OCI-LY3 (cell line): ENCODE measurements around the gene CMKLR1.

ENCODE experiments used
- CTCF ChIP-seq: fragments of 200-600, 300-600 bp; sonication (generic); IDR thresholded peaks from 2 replicates; pipeline ENCODE4 v1.5.1; 2014; ENCODE audit warnings: antibody characterized with exemption, low read length, low read depth
- EZH2phosphoT487 ChIP-seq: fragments of 200-600 bp; shearing (Covaris generic); IDR thresholded peaks from 2 replicates; pipeline ENCODE4 v1.6.1; 2018; ENCODE audit warnings: antibody characterized with exemption, mixed run types, low read depth

- TF ChIP-seq CTCF (no peak), EZH2phosphoT487 (no peak)
Observed at GRCh38 chr12:108254517-108255251, 84.4 kb downstream of the CMKLR1 start.
